Colonic mucosa (tissue), 4 donors: ENCODE measurements around the gene NTRK2. TPM values are rescaled to one million over a fixed set of nuclear protein-coding genes. Genes with fewer than 3 reads are reported as not detected.

Source experiments
- DNase-seq: peaks from one replicate; pipeline ENCODE4 v3.0.0-alpha.2; 2020
- H3K27ac ChIP-seq: fragments of 200-600 bp; one replicate; pipeline ENCODE4 v1.8.0; 2021
- H3K27me3 ChIP-seq: fragments of 200-600 bp; one replicate; pipeline ENCODE4 v1.8.0; 2021
- H3K36me3 ChIP-seq: fragments of 200-600 bp; one replicate; pipeline ENCODE4 v1.8.0; 2021
- H3K4me1 ChIP-seq: fragments of 200-600 bp; one replicate; pipeline ENCODE4 v1.8.0; 2021; ENCODE audit warnings: mild to moderate bottlenecking
- H3K4me3 ChIP-seq: fragments of 200-600 bp; one replicate; pipeline ENCODE4 v1.8.0; 2021
- H3K9ac ChIP-seq, 2 donors: one replicate each; pipeline ENCODE4 v1.7.0; 2013; ENCODE audit warnings: control low read depth in 2 of 2, low read depth in 2 of 2, low read length in 2 of 2
- H3K9me3 ChIP-seq: fragments of 200-600 bp; one replicate; pipeline ENCODE4 v1.8.0; 2021
- CTCF ChIP-seq: fragments of 200-600 bp; IDR thresholded peaks from one replicate; pipeline ENCODE4 v1.8.0; 2022; ENCODE audit warnings: antibody characterized with exemption, mild to moderate bottlenecking
- intact Hi-C: fragments of 100-400 bp; cut with DNase I; formaldehyde crosslinking; loops from one replicate; pipeline ENCODE4 v1.14.1; 2022
- total RNA-seq, 2 donors: library from RNA; stranded (reverse); fragmentation: NEBNext Ultra II Directional in 1 of 2; extraction: Animal tissue kit (Norgen Biotek cat#: 25700) in 1 of 2; gene quantifications; one replicate each; pipeline ENCODE4 v1.2.1, GENCODE V29; 2021
- donor health status: healthy.
- donor health status: DM: no; HTN: no; CAD: no.
- donor health status: DM: no; HTN: no; CAD: no.

The NTRK2 gene
- total RNA-seq, 2 donors from 2014 or later, result 0.52 to 2.3 TPM

GRCh38 chr9:84921175-84921574 lies 251.6 kb downstream of the NTRK2 start:
- no peaks in the 10 kb centered on the region for H3K27me3 ChIP-seq
- no peak overlapping the region for H3K9ac ChIP-seq
- intact Hi-C loops, result no loop called here
- H3K4me3 ChIP-seq, result no peak overlapping the region
- H3K9me3 ChIP-seq, result no peaks in the 10 kb centered on the region
- no peaks in the 10 kb centered on the region for H3K36me3 ChIP-seq
- DNase-seq, result no peak
- H3K27ac ChIP-seq, result no peak overlapping the region
- peaks cover 4% of the 10 kb centered on the region for H3K4me1 ChIP-seq
- no peak for TF ChIP-seq CTCF

DNA sequence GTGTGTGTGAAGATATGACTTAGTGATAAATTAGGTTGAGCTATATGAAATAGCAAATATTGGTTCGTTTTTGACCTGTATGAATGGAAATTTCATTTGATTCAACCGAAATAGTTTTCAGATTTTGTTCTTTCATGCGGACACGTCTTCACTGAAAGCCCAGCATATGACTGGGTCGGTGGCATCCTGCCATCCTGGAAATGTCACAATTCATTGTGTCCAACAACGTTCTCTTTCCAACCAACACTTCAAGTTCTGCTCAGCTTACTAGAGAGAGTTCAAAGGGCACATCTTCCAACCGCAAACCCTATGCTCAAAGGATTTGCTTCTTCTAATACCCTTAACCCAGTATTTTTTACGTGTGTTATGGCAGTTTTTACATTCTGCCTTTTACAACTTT lies 252.5 kb downstream of the NTRK2 start:
- Histone ChIP-seq H3K4me3 (no peak overlapping the region), H3K9me3 (no peaks in the 10 kb centered on the region), H3K27me3 (no peaks in the 10 kb centered on the region), H3K27ac (no peak overlapping the region), H3K36me3 (no peaks in the 10 kb centered on the region), H3K9ac (no peak overlapping the region), H3K4me1 (peaks cover 4% of the 10 kb centered on the region)
- intact Hi-C loops, result no loop called here
- no peak for TF ChIP-seq CTCF
- no peak for DNase-seq

DNA sequence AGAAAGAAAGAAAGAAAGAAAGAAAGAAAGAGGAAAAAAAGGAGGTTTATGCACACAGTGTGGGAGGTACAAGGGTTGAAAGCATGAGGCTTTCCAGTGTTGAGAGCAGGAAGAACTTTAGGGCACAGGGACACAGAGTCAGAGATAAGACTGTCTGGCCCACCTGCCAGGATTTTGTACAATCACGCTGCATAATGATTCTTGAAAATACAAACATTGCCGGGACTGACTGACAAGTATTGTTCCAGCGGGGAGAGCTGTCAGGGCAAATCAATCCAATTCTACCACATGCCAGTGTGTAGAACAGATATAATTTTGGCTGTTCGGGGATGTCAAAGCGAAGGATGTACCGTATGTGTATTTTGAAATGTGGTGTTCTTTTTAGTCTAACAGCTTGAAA lies 254.7 kb downstream of the NTRK2 start:
- Histone ChIP-seq H3K36me3 (no peaks in the 10 kb centered on the region), H3K27me3 (no peaks in the 10 kb centered on the region), H3K4me1 (no peaks in the 10 kb centered on the region), H3K4me3 (no peak overlapping the region), H3K27ac (no peak overlapping the region), H3K9ac (no peak overlapping the region), H3K9me3 (no peaks in the 10 kb centered on the region)
- no peak for TF ChIP-seq CTCF
- no peak for DNase-seq
- intact Hi-C loops, result no loop called here

DNA sequence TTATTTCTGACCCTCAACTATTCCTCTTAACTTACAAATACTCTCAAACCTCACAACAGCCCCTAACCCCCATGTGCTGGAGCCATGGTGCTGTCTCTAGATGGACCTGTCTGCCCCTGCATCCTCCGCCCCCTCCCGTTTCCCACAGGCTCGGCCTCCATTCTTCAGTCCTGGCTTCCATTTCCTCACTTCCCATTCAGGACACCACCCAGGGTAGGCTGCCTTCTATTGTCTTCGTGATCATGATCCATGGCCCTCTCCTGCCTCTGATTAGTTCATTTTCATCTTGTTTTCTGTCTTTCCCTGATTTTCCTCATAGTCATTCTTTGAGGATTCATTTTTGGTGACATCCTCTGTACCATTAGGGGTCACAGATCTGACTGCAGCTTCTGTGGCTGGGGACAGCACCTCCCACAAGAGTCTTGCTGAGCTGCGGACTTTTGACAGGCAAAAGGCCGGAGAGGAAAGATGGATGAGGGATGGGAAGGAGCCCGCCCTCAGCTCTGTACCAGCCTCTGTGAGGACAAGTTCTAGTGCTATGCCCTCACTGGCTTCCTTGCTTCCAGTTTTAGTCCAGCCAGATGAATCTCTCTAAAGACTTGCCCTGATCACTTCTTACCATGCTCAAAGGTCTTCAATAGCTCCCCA lies 255.8 kb downstream of the NTRK2 start:
- H3K9ac ChIP-seq, result no peak overlapping the region
- H3K4me3 ChIP-seq, result no peak overlapping the region
- no peaks in the 10 kb centered on the region for H3K36me3 ChIP-seq
- intact Hi-C loops, result no loop called here
- no peaks in the 10 kb centered on the region for H3K4me1 ChIP-seq
- H3K9me3 ChIP-seq, result no peaks in the 10 kb centered on the region
- DNase-seq, result no peak
- H3K27ac ChIP-seq, result no peak overlapping the region
- no peak for TF ChIP-seq CTCF
- H3K27me3 ChIP-seq, result no peaks in the 10 kb centered on the region

DNA sequence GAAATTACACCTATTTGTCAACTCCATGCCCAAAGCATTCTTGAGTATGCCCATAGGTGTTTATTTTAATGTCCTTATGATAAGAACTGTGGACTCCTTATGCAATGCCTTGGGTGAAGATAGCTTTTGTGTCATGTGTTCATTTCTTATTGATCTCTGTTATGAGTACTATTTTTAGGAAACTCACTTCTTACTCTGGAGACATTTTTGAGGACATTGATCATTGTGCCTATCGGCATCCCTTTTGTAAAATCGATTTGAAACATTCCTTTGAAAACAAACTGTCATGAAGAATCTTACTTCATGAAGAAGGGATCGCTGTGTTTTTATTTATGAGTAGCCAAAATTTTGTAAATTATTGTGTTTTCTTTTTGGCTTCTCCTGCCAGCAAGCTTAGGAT lies 257.3 kb downstream of the NTRK2 start:
- H3K4me1 ChIP-seq, result no peaks in the 10 kb centered on the region
- no peaks in the 10 kb centered on the region for H3K9me3 ChIP-seq
- H3K27ac ChIP-seq, result no peak overlapping the region
- no peak overlapping the region for H3K9ac ChIP-seq
- no peak for TF ChIP-seq CTCF
- intact Hi-C loops, result no loop called here
- H3K27me3 ChIP-seq, result no peaks in the 10 kb centered on the region
- H3K4me3 ChIP-seq, result no peak overlapping the region
- H3K36me3 ChIP-seq, result no peaks in the 10 kb centered on the region
- no peak for DNase-seq
